Measurements from ENCODE around the gene GLMP. TPM values are rescaled to one million over a fixed set of nuclear protein-coding genes. Genes with fewer than 3 reads are reported as not detected.

The GLMP gene
- total RNA-seq, 4 donors from 2014 or later, result 27.0 to 47.8 (median 37.5) TPM

DNA sequence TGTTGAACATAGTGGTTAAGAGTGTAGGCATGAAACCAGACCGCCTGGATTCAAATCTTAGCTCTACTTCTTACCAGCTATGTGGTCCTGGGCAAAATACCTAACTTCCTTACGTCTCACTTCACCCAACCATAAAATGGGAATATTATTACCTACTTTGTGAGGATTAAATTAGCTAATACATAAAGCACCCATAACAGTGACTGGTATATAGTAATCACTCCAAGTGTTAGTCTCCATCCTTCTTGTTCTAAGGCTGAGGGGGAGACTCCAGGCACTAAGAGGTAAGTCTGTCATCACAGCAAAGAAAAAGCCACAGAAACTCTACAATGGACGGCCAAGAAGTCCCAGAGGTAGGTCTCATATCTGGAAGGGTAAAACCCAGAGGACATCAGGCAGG, 15.6 kb downstream of the GLMP start:
- H3K27me3 ChIP-seq, result no peaks in the 10 kb centered on the region
- H3K9me3 ChIP-seq, result no peaks in the 10 kb centered on the region
- WGBS, result 87% methylated on average over 3 of the region's 3 CpGs
- intact Hi-C loops (cut with DNase I), result no loop called here
- H3K4me1 ChIP-seq, result peaks cover 26 to 39% (median 34%) of the 10 kb centered on the region in 4 donors
- peaks cover 33 to 49% (median 45%) of the 10 kb centered on the region in 4 donors for H3K36me3 ChIP-seq
- DNase-seq (ENCODE audit: extremely low spot score), result no peak
- TF ChIP-seq POLR2AphosphoS5 (IDR thresholded peaks at IDR 0.05) (no peak), EP300 (IDR thresholded peaks at IDR 0.05) (no peak), POLR2A (IDR thresholded peaks at IDR 0.05; ENCODE audit: low read depth) (no peak)
- TF ChIP-seq, protein P1, sequence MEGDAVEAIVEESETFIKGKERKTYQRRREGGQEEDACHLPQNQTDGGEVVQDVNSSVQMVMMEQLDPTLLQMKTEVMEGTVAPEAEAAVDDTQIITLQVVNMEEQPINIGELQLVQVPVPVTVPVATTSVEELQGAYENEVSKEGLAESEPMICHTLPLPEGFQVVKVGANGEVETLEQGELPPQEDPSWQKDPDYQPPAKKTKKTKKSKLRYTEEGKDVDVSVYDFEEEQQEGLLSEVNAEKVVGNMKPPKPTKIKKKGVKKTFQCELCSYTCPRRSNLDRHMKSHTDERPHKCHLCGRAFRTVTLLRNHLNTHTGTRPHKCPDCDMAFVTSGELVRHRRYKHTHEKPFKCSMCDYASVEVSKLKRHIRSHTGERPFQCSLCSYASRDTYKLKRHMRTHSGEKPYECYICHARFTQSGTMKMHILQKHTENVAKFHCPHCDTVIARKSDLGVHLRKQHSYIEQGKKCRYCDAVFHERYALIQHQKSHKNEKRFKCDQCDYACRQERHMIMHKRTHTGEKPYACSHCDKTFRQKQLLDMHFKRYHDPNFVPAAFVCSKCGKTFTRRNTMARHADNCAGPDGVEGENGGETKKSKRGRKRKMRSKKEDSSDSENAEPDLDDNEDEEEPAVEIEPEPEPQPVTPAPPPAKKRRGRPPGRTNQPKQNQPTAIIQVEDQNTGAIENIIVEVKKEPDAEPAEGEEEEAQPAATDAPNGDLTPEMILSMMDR (IDR thresholded peaks at IDR 0.05), result no peak
- H3K27ac ChIP-seq (replicated peaks in 1 of 4), result no peak overlapping the region
- no peak overlapping the region for H3K4me3 ChIP-seq

DNA sequence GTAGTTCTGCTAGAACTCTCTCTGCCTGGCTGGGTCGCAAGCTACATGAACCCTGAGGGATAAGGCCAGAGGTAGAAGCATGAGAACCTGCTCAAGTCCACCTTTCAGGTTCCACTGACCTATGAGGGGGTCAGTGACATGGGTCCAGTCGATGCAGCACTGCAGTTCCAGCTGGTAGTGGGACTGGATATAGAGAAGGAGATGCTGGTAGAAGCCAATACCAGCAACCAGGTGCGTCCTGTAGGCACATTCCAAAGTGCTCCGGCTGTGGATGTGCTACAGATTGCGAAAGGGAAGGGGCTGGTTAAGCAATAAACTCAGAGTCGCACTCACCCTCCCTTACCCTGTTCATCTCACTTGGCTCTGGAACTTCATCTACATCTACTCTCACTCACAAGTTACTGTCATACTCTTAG, 18.5 kb downstream of the GLMP start:
- Histone ChIP-seq H3K9me3 (no peaks in the 10 kb centered on the region), H3K4me3 (no peak overlapping the region), H3K27me3 (no peaks in the 10 kb centered on the region), H3K27ac (replicated peaks in 1 of 4) (peak overlapping the region in 1 of 4 donors; percentile 45), H3K4me1 (peaks cover 13 to 22% (median 22%) of the 10 kb centered on the region in 4 donors), H3K36me3 (peaks cover 60 to 77% (median 74%) of the 10 kb centered on the region in 4 donors)
- no peak for DNase-seq (ENCODE audit: extremely low spot score)
- intact Hi-C loops (cut with DNase I), result no loop called here
- 76% methylated on average over 6 of the region's 6 CpGs for WGBS
- TF ChIP-seq POLR2A (IDR thresholded peaks at IDR 0.05; ENCODE audit: low read depth) (no peak), POLR2AphosphoS5 (IDR thresholded peaks at IDR 0.05) (no peak), EP300 (IDR thresholded peaks at IDR 0.05) (no peak)
- TF ChIP-seq, protein P1 (IDR thresholded peaks at IDR 0.05), result no peak

DNA sequence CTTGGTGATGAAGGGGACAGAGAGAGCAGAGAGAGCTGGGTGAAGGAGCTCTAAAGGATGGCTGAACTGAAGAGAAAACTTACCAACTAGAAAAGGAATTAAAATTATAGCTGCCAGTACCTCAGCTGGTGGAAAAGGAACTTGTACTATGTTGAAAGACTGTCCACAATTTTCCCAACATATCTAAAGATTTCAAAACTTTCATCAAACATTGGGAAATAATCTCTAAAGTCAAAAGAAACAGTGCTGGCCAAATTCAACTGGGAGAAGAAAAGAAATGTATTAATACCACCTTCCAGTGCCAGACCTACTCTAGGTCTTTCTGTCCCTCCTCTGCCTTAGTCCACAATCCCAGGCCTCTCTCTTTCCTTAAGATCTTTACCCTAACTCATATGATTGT, 18.9 kb downstream of the GLMP start:
- H3K36me3 ChIP-seq, result peaks cover 64 to 82% (median 78%) of the 10 kb centered on the region in 4 donors
- no peak overlapping the region for H3K4me3 ChIP-seq
- peak overlapping the region in 1 of 4 donors; percentile 45 for H3K27ac ChIP-seq (replicated peaks in 1 of 4)
- TF ChIP-seq POLR2A (IDR thresholded peaks at IDR 0.05; ENCODE audit: low read depth), result no peak
- TF ChIP-seq, protein P1 (IDR thresholded peaks at IDR 0.05), result no peak
- no peak for TF ChIP-seq POLR2AphosphoS5 (IDR thresholded peaks at IDR 0.05)
- no peak for TF ChIP-seq EP300 (IDR thresholded peaks at IDR 0.05)
- intact Hi-C loops (cut with DNase I), result no loop called here
- no peaks in the 10 kb centered on the region for H3K27me3 ChIP-seq
- H3K9me3 ChIP-seq, result no peaks in the 10 kb centered on the region
- peaks cover 9 to 18% (median 17%) of the 10 kb centered on the region in 4 donors for H3K4me1 ChIP-seq
- no peak for DNase-seq (ENCODE audit: extremely low spot score)

DNA sequence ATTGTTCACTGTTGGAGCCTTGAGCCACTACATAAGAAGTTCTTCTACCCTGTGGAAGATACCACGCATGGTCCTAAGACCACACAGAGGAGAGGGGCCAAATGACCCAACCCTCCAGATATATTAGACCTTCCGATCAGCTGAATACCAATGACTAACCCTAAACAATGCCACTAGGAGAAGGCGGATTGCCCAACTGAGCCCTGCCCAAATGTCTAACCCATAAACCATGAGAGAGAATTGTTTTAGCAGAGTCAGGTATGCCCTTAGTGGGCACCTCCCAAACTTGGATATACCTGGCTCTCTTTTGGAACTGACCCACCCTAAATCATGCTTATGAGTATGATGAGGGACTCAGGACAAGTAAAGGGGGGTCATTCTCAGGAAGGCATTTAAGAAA, 25.2 kb downstream of the GLMP start:
- Histone ChIP-seq H3K4me1 (no peaks in the 10 kb centered on the region), H3K9me3 (no peaks in the 10 kb centered on the region), H3K27me3 (no peaks in the 10 kb centered on the region), H3K36me3 (peaks cover 69 to 100% (median 100%) of the 10 kb centered on the region in 4 donors), H3K27ac (replicated peaks in 1 of 4) (no peak overlapping the region), H3K4me3 (no peak overlapping the region)
- intact Hi-C loops (cut with DNase I), result no loop called here
- DNase-seq (ENCODE audit: extremely low spot score), result no peak
- 88% methylated on average over 3 of the region's 3 CpGs for WGBS
- TF ChIP-seq EP300 (IDR thresholded peaks at IDR 0.05) (no peak), POLR2A (IDR thresholded peaks at IDR 0.05; ENCODE audit: low read depth) (no peak), POLR2AphosphoS5 (IDR thresholded peaks at IDR 0.05) (no peak)
- TF ChIP-seq, protein P1 (IDR thresholded peaks at IDR 0.05), result no peak

DNA sequence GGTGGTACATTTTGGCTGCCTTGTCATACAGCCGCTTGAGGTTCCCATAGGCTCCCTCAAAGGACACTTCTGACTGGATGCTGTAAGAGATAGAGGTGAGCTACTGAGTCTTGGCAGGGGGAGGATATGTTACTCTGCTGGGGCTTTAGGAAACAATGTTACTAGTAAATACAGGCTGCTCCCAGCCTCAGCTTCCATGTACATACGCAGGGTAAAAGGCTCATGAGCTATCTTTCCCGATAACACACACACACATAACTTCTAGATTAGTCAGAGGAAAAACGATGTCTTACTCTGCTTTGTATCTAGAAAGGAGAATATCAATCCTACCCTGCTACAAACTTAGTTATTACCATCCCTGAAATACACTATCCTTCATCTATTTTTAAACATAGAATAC, 27.1 kb downstream of the GLMP start:
- intact Hi-C loops (cut with DNase I), result no loop called here
- DNase-seq (ENCODE audit: extremely low spot score), result no peak
- no peak overlapping the region for H3K4me3 ChIP-seq
- no peak for TF ChIP-seq POLR2A (IDR thresholded peaks at IDR 0.05; ENCODE audit: low read depth)
- no peak for TF ChIP-seq EP300 (IDR thresholded peaks at IDR 0.05)
- TF ChIP-seq POLR2AphosphoS5 (IDR thresholded peaks at IDR 0.05), result no peak
- H3K4me1 ChIP-seq, result peaks cover 0 to under 1% (median 0%) of the 10 kb centered on the region in 4 donors
- WGBS, result 79% methylated on average over 4 of the region's 4 CpGs
- H3K9me3 ChIP-seq, result no peaks in the 10 kb centered on the region
- H3K27ac ChIP-seq (replicated peaks in 1 of 4), result no peak overlapping the region
- peaks cover 58 to 100% (median 97%) of the 10 kb centered on the region in 4 donors for H3K36me3 ChIP-seq
- no peaks in the 10 kb centered on the region for H3K27me3 ChIP-seq
